Measurements from ENCODE around the gene GALNT2.

The GALNT2 gene

GRCh38 chr1:230066466-230067404 lies at the start of gene GALNT2:
GALNT2 (plus strand) TSS chr1:230067238; CDS start chr1:230067281, 43 bp downstream.
- Histone ChIP-seq H3K4me1 (ENCODE audit: insufficient read depth, low read length) (peaks cover 27% of the 10 kb centered on the region), H3K9ac (ENCODE audit: low read length) (peak within 1 kb of the TSS; percentile 65), H3K9me3 (ENCODE audit: low read length) (no peaks in the 10 kb centered on the region), H3K36me3 (ENCODE audit: insufficient read depth, low read length) (no peaks in the 10 kb centered on the region), H3K4me3 (ENCODE audit: low read depth in 1 of 2, low read length in 2 of 2) (peak within 1 kb of the TSS; percentile 87 to 97), H3K27me3 (ENCODE audit: control insufficient read depth in 1 of 2, insufficient read depth in 2 of 2, low read length in 2 of 2) (no peaks in the 10 kb centered on the region), H3K27ac (ENCODE audit: low read depth, low read length) (peak within 1 kb of the TSS; percentile 95)

- no peak overlapping the region for H3K4me3 ChIP-seq (ENCODE audit: low read depth in 1 of 2, low read length in 2 of 2)
- no peaks in the 10 kb centered on the region for H3K27me3 ChIP-seq (ENCODE audit: control insufficient read depth in 1 of 2, insufficient read depth in 2 of 2, low read length in 2 of 2)
- H3K27ac ChIP-seq (ENCODE audit: low read depth, low read length), result no peak overlapping the region
- no peaks in the 10 kb centered on the region for H3K4me1 ChIP-seq (ENCODE audit: insufficient read depth, low read length)
- no peaks in the 10 kb centered on the region for H3K36me3 ChIP-seq (ENCODE audit: insufficient read depth, low read length)
- no peak overlapping the region for H3K9ac ChIP-seq (ENCODE audit: low read length)
- no peaks in the 10 kb centered on the region for H3K9me3 ChIP-seq (ENCODE audit: low read length)
Observed at GRCh38 chr1:230020451-230020850, 46.6 kb upstream of the GALNT2 start.

GRCh38 chr1:230022666-230023380 lies 44.2 kb upstream of the GALNT2 start:
- Histone ChIP-seq H3K9me3 (ENCODE audit: low read length) (no peaks in the 10 kb centered on the region), H3K27ac (ENCODE audit: low read depth, low read length) (no peak overlapping the region), H3K36me3 (ENCODE audit: insufficient read depth, low read length) (no peaks in the 10 kb centered on the region), H3K4me3 (ENCODE audit: low read depth in 1 of 2, low read length in 2 of 2) (no peak overlapping the region), H3K9ac (ENCODE audit: low read length) (no peak overlapping the region), H3K27me3 (ENCODE audit: control insufficient read depth in 1 of 2, insufficient read depth in 2 of 2, low read length in 2 of 2) (no peaks in the 10 kb centered on the region), H3K4me1 (ENCODE audit: insufficient read depth, low read length) (no peaks in the 10 kb centered on the region)

GRCh38 chr1:230025686-230026085 lies 41.4 kb upstream of the GALNT2 start:
- no peaks in the 10 kb centered on the region for H3K27me3 ChIP-seq (ENCODE audit: control insufficient read depth in 1 of 2, insufficient read depth in 2 of 2, low read length in 2 of 2)
- no peak overlapping the region for H3K27ac ChIP-seq (ENCODE audit: low read depth, low read length)
- no peak overlapping the region for H3K4me3 ChIP-seq (ENCODE audit: low read depth in 1 of 2, low read length in 2 of 2)
- H3K36me3 ChIP-seq (ENCODE audit: insufficient read depth, low read length), result no peaks in the 10 kb centered on the region
- H3K9me3 ChIP-seq (ENCODE audit: low read length), result no peaks in the 10 kb centered on the region
- H3K9ac ChIP-seq (ENCODE audit: low read length), result no peak overlapping the region
- H3K4me1 ChIP-seq (ENCODE audit: insufficient read depth, low read length), result no peaks in the 10 kb centered on the region

- Histone ChIP-seq H3K36me3 (ENCODE audit: insufficient read depth, low read length) (no peaks in the 10 kb centered on the region), H3K9me3 (ENCODE audit: low read length) (no peaks in the 10 kb centered on the region), H3K9ac (ENCODE audit: low read length) (no peak overlapping the region), H3K4me3 (ENCODE audit: low read depth in 1 of 2, low read length in 2 of 2) (no peak overlapping the region), H3K27me3 (ENCODE audit: control insufficient read depth in 1 of 2, insufficient read depth in 2 of 2, low read length in 2 of 2) (no peaks in the 10 kb centered on the region), H3K4me1 (ENCODE audit: insufficient read depth, low read length) (no peaks in the 10 kb centered on the region), H3K27ac (ENCODE audit: low read depth, low read length) (no peak overlapping the region)
Observed at GRCh38 chr1:230026139-230026538, 40.9 kb upstream of the GALNT2 start.

- H3K9ac ChIP-seq (ENCODE audit: low read length), result no peak overlapping the region
- H3K4me1 ChIP-seq (ENCODE audit: insufficient read depth, low read length), result no peaks in the 10 kb centered on the region
- H3K27me3 ChIP-seq (ENCODE audit: control insufficient read depth in 1 of 2, insufficient read depth in 2 of 2, low read length in 2 of 2), result no peaks in the 10 kb centered on the region
- no peaks in the 10 kb centered on the region for H3K36me3 ChIP-seq (ENCODE audit: insufficient read depth, low read length)
- H3K4me3 ChIP-seq (ENCODE audit: low read depth in 1 of 2, low read length in 2 of 2), result no peak overlapping the region
- H3K27ac ChIP-seq (ENCODE audit: low read depth, low read length), result no peak overlapping the region
- H3K9me3 ChIP-seq (ENCODE audit: low read length), result no peaks in the 10 kb centered on the region
Observed at GRCh38 chr1:230026572-230026971, 40.5 kb upstream of the GALNT2 start.

GRCh38 chr1:230028602-230029223 lies 38.3 kb upstream of the GALNT2 start:
- no peak overlapping the region for H3K4me3 ChIP-seq (ENCODE audit: low read depth in 1 of 2, low read length in 2 of 2)
- no peaks in the 10 kb centered on the region for H3K36me3 ChIP-seq (ENCODE audit: insufficient read depth, low read length)
- H3K9ac ChIP-seq (ENCODE audit: low read length), result no peak overlapping the region
- no peak overlapping the region for H3K27ac ChIP-seq (ENCODE audit: low read depth, low read length)
- no peaks in the 10 kb centered on the region for H3K9me3 ChIP-seq (ENCODE audit: low read length)
- no peaks in the 10 kb centered on the region for H3K27me3 ChIP-seq (ENCODE audit: control insufficient read depth in 1 of 2, insufficient read depth in 2 of 2, low read length in 2 of 2)
- no peaks in the 10 kb centered on the region for H3K4me1 ChIP-seq (ENCODE audit: insufficient read depth, low read length)

GRCh38 chr1:230029244-230029941 lies 37.6 kb upstream of the GALNT2 start:
- H3K9me3 ChIP-seq (ENCODE audit: low read length), result no peaks in the 10 kb centered on the region
- no peaks in the 10 kb centered on the region for H3K36me3 ChIP-seq (ENCODE audit: insufficient read depth, low read length)
- H3K9ac ChIP-seq (ENCODE audit: low read length), result no peak overlapping the region
- no peaks in the 10 kb centered on the region for H3K4me1 ChIP-seq (ENCODE audit: insufficient read depth, low read length)
- H3K4me3 ChIP-seq (ENCODE audit: low read depth in 1 of 2, low read length in 2 of 2), result no peak overlapping the region
- no peak overlapping the region for H3K27ac ChIP-seq (ENCODE audit: low read depth, low read length)
- H3K27me3 ChIP-seq (ENCODE audit: control insufficient read depth in 1 of 2, insufficient read depth in 2 of 2, low read length in 2 of 2), result no peaks in the 10 kb centered on the region

- H3K4me3 ChIP-seq (ENCODE audit: low read depth in 1 of 2, low read length in 2 of 2), result no peak overlapping the region
- no peak overlapping the region for H3K27ac ChIP-seq (ENCODE audit: low read depth, low read length)
- H3K36me3 ChIP-seq (ENCODE audit: insufficient read depth, low read length), result no peaks in the 10 kb centered on the region
- H3K27me3 ChIP-seq (ENCODE audit: control insufficient read depth in 1 of 2, insufficient read depth in 2 of 2, low read length in 2 of 2), result no peaks in the 10 kb centered on the region
- no peaks in the 10 kb centered on the region for H3K4me1 ChIP-seq (ENCODE audit: insufficient read depth, low read length)
- no peaks in the 10 kb centered on the region for H3K9me3 ChIP-seq (ENCODE audit: low read length)
- H3K9ac ChIP-seq (ENCODE audit: low read length), result no peak overlapping the region
Observed at GRCh38 chr1:230030122-230030821, 36.8 kb upstream of the GALNT2 start.

- peaks cover 5% of the 10 kb centered on the region for H3K9me3 ChIP-seq (ENCODE audit: low read length)
- no peaks in the 10 kb centered on the region for H3K27me3 ChIP-seq (ENCODE audit: control insufficient read depth in 1 of 2, insufficient read depth in 2 of 2, low read length in 2 of 2)
- H3K4me3 ChIP-seq (ENCODE audit: low read depth in 1 of 2, low read length in 2 of 2), result no peak overlapping the region
- no peak overlapping the region for H3K9ac ChIP-seq (ENCODE audit: low read length)
- H3K27ac ChIP-seq (ENCODE audit: low read depth, low read length), result no peak overlapping the region
- H3K36me3 ChIP-seq (ENCODE audit: insufficient read depth, low read length), result no peaks in the 10 kb centered on the region
- H3K4me1 ChIP-seq (ENCODE audit: insufficient read depth, low read length), result no peaks in the 10 kb centered on the region
Observed at GRCh38 chr1:230031131-230031530, 35.9 kb upstream of the GALNT2 start.
